ENCODE results near the gene KLHL17. TPM values are rescaled to one million over a fixed set of nuclear protein-coding genes. Genes with fewer than 3 reads are reported as not detected.
A peak's percentile ranks its signal among the peaks of the same experiment; 100 is the strongest.

The KLHL17 gene
- total RNA-seq, 1 experiment from 2014 or later: 41.4 TPM

DNA sequence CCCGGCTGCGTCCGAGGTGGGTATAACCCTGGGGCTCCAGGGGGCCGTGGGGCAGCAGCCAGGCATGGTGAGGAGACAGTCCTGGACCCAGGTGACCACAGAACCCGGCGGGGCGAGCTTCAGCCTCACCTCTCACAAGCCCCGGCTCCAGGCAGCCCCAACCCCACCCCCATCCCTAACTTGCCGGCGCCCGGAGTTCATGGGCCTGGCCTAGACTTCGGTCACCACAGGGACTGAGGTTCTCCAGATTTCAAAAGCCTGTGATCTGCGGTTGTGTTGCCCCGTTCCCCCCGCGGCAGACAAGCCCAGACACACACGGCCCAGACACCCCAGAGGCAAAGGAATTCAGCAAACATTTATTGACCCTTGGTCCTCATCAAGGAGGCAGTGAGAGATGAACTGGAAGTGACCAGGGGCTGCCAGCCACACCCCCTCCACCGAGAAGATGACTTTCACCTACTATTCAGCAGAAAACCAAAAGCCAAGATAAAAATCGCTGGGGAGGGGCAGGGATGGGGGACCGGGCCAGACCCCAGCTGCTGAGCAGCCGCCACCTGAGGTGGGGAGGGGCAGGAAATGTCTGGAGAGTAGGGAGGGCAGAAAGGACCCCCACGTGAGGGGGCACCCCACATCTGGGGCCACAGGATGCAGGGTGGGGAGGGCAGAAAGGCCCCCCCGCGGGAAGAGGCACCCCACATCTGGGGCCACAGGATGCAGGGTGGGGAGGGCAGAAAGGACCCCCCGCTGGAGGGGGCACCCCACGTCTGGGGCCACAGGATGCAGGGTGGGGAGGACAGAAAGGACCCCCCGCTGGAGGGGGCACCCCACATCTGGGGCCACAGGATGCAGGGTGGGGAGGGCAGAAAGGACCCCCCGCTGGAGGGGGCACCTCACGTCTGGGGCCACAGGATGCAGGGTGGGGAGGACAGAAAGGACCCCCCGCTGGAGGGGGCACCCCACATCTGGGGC lies 35.6 kb downstream of the KLHL17 start:
- H3K27me3 Mint-ChIP-seq (ENCODE audit: low read depth): peaks cover 83% of the 10 kb centered on the region
- peaks cover 5 to 11% of the 10 kb centered on the region in 2 experiments for H3K4me1 Mint-ChIP-seq
- H3K27ac Mint-ChIP-seq: no peak overlapping the region; a peak in 1 of 7 replicates
- H2BK20ac ChIP-seq (ENCODE audit: low read depth, low read length, poor library complexity, severe bottlenecking): no peak overlapping the region
- H3K9me3 Mint-ChIP-seq: peaks cover 12 to 16% of the 10 kb centered on the region in 2 experiments
- no peak overlapping the region for H2BK5ac ChIP-seq (ENCODE audit: insufficient read length, low read length)
- no peak overlapping the region for H3K23ac ChIP-seq (ENCODE audit: insufficient read length, low read depth, low read length)
- 0 out of 2 replicates have a peak, but pooled peaks cover 1% of the 10 kb centered on the region for H3K4me1 ChIP-seq (ENCODE audit: insufficient read depth, low read length)
- H3K18ac ChIP-seq (ENCODE audit: insufficient read length, low read depth, low read length): no peak overlapping the region
- H3K36me3 Mint-ChIP-seq (ENCODE audit: insufficient read depth in 1 of 3, low read depth in 3 of 3): peaks cover 0 to 4% (median 3%) of the 10 kb centered on the region in 3 experiments; a peak in 2 of 7 replicates
- H3T11ph ChIP-seq (ENCODE audit: low read length): no peak overlapping the region
- H2BK15ac ChIP-seq (ENCODE audit: low read depth, low read length): no peak overlapping the region
- H3K27me3 ChIP-seq (ENCODE audit: insufficient read depth, low read length): peaks cover 34% of the 10 kb centered on the region; the same call in 1 of the 2 replicates
- no peaks in the 10 kb centered on the region for H3K79me1 ChIP-seq (ENCODE audit: insufficient read depth, low read depth, low read length, poor library complexity, severe bottlenecking)
- H3K4ac ChIP-seq (ENCODE audit: low read depth, low read length): no peak overlapping the region
- H4K91ac ChIP-seq (ENCODE audit: insufficient read length, low read depth, low read length): no peak overlapping the region
- no peak overlapping the region for H2BK12ac ChIP-seq (ENCODE audit: insufficient read length, low read depth, low read length)
- no peaks in the 10 kb centered on the region for H3K9me3 ChIP-seq (ENCODE audit: control insufficient read depth, low read depth, low read length)
- no peaks in the 10 kb centered on the region for H3K79me2 ChIP-seq (ENCODE audit: insufficient read depth, low read length)
- H3K9ac ChIP-seq (ENCODE audit: extremely low read depth, insufficient read length, low read length): no peak overlapping the region
- no peak overlapping the region for H2AFZ ChIP-seq (ENCODE audit: low read length)
- H4K20me1 ChIP-seq (ENCODE audit: control insufficient read depth, insufficient read depth, insufficient read length): no peaks in the 10 kb centered on the region
- no peak overlapping the region for H2AK5ac ChIP-seq (ENCODE audit: insufficient read length, low read length)
- peaks cover 13% of the 10 kb centered on the region for H3K23me2 ChIP-seq (ENCODE audit: insufficient read length, low read depth, low read length, poor library complexity, severe bottlenecking)
- H2BK120ac ChIP-seq (ENCODE audit: low read depth, low read length, poor library complexity, severe bottlenecking): no peak overlapping the region
- WGBS (ENCODE audit: extremely low coverage, insufficient read length, low lambda C conversion rate): no CpG with 5 or more reads among the region's 30 CpGs
- no peak overlapping the region; a peak in 1 of 5 replicates for H3K4me3 Mint-ChIP-seq
- H3K56ac ChIP-seq (ENCODE audit: insufficient read length, low read depth, low read length): no peak overlapping the region
- TF ChIP-seq, protein P1, sequence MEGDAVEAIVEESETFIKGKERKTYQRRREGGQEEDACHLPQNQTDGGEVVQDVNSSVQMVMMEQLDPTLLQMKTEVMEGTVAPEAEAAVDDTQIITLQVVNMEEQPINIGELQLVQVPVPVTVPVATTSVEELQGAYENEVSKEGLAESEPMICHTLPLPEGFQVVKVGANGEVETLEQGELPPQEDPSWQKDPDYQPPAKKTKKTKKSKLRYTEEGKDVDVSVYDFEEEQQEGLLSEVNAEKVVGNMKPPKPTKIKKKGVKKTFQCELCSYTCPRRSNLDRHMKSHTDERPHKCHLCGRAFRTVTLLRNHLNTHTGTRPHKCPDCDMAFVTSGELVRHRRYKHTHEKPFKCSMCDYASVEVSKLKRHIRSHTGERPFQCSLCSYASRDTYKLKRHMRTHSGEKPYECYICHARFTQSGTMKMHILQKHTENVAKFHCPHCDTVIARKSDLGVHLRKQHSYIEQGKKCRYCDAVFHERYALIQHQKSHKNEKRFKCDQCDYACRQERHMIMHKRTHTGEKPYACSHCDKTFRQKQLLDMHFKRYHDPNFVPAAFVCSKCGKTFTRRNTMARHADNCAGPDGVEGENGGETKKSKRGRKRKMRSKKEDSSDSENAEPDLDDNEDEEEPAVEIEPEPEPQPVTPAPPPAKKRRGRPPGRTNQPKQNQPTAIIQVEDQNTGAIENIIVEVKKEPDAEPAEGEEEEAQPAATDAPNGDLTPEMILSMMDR (conservative IDR thresholded peaks at IDR 0.05): no peak
- no peak overlapping the region for H4K5ac ChIP-seq (ENCODE audit: insufficient read length, low read depth, low read length)
- DNase-seq: peak; percentile 35
- no peak overlapping the region for H3K14ac ChIP-seq (ENCODE audit: insufficient read depth, low read length)
- no peak overlapping the region for H3K4me2 ChIP-seq (ENCODE audit: insufficient read depth, insufficient read length, low read length)
- H3K27ac ChIP-seq (ENCODE audit: insufficient read length, low read depth, low read length): no peak overlapping the region
- no peak overlapping the region for H4K8ac ChIP-seq (replicated peaks; ENCODE audit: insufficient read length, low read depth, low read length)

Measured in H9 (cell line).